ENCODE data around the gene RTP5.

The RTP5 gene

GRCh38 chr2:241885291-241885945, 15.9 kb downstream of the RTP5 start:
- WGBS = 92% methylated on average over 16 of the region's 16 CpGs
- Histone ChIP-seq H3K36me3 (ENCODE audit: insufficient read depth, low read length) (no peaks in the 10 kb centered on the region), H3K4me1 (ENCODE audit: insufficient read depth, low read length) (peaks cover 18% of the 10 kb centered on the region), H3K27ac (ENCODE audit: low read depth, low read length) (no peak overlapping the region), H3K9me3 (ENCODE audit: insufficient read depth, low read depth, low read length) (no peaks in the 10 kb centered on the region), H3K9ac (ENCODE audit: low read depth, low read length) (no peak overlapping the region), H3K27me3 (ENCODE audit: insufficient read depth, low read length) (no peaks in the 10 kb centered on the region), H3K4me3 (ENCODE audit: low read length) (no peak overlapping the region)

DNA sequence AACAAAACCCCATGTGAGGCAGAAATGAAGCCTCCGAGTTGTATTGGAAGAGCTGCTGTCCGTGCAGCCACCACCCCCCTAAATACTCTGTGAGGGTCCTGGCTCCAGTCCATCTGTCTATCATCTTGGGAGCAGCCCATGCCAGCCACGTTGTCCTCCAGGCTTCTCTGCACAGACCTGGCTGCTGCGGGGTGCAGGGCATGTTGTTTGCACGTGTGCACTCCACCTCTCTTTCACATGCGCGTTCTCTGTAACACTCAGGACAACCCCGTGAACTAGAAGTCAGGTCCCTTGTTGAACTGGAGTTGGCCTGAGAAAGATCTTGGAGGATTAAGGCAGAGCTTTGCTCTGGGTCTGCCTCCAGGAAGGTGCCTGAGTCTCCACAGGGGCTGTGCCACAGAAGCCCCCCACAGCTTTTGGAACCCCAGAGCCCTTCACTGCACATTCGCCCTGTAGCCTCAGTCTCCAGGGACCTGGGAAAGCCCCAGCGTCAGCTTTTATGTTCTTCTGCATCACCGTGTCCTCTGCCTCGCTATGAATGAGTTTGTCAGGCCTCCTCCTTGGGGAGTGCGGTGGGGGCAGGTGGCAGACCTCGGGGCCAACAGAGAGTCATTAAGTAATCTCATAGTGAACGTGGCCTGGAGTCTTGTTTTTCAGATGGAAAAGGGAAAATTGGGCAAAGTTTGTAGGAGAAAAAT, 16.6 kb downstream of the RTP5 start:
- no peaks in the 10 kb centered on the region for H3K9me3 ChIP-seq (ENCODE audit: insufficient read depth, low read depth, low read length)
- no peak overlapping the region for H3K27ac ChIP-seq (ENCODE audit: low read depth, low read length)
- no peak overlapping the region for H3K9ac ChIP-seq (ENCODE audit: low read depth, low read length)
- no peak overlapping the region for H3K4me3 ChIP-seq (ENCODE audit: low read length)
- 84% methylated on average over 15 of the region's 15 CpGs for WGBS
- H3K4me1 ChIP-seq (ENCODE audit: insufficient read depth, low read length) = peaks cover 16% of the 10 kb centered on the region
- no peaks in the 10 kb centered on the region for H3K36me3 ChIP-seq (ENCODE audit: insufficient read depth, low read length)
- no peaks in the 10 kb centered on the region for H3K27me3 ChIP-seq (ENCODE audit: insufficient read depth, low read length)

- peaks cover 16% of the 10 kb centered on the region for H3K4me1 ChIP-seq (ENCODE audit: insufficient read depth, low read length)
- no peak overlapping the region for H3K4me3 ChIP-seq (ENCODE audit: low read length)
- no peak overlapping the region for H3K27ac ChIP-seq (ENCODE audit: low read depth, low read length)
- WGBS = 88% methylated on average over 19 of the region's 19 CpGs
- H3K9me3 ChIP-seq (ENCODE audit: insufficient read depth, low read depth, low read length) = no peaks in the 10 kb centered on the region
- H3K27me3 ChIP-seq (ENCODE audit: insufficient read depth, low read length) = no peaks in the 10 kb centered on the region
- no peaks in the 10 kb centered on the region for H3K36me3 ChIP-seq (ENCODE audit: insufficient read depth, low read length)
- no peak overlapping the region for H3K9ac ChIP-seq (ENCODE audit: low read depth, low read length)
Observed at GRCh38 chr2:241886840-241887447, 17.4 kb downstream of the RTP5 start.

DNA sequence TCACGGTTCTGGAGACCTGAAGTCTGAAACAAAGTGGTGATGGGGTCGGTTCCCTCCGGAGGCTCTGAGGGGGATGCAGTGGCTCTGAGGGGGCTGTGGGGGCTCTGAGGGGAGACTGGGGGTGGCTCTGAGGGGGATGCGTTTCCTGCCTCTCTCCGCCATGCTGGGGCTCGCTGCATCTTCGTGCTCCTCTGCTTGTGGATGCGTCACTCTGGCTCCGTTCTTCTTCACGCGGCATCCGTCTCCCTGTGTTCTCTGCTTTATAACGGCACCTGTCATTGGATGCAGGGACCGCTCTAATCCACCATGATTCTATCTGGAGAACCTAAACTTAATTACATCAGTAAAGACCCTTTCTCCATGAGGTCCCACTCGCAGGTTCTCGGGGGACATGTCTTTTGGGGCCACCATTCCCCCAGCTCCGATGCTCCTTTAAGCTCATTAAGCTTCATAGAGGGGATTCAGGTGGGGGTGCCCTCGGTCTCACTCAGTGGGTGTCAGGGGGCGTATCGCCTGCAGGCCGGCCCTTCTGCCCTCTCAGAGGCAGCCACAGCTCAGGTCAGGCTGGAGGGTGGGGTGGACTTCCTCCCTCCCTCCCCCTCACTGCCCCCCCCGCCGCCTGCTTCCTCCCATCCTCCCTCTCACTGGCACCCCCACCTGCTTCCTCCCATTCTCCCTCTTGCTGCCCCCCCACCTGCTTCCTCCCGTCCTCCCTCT, 18.4 kb downstream of the RTP5 start:
- Histone ChIP-seq H3K36me3 (ENCODE audit: insufficient read depth, low read length) (no peaks in the 10 kb centered on the region), H3K27me3 (ENCODE audit: insufficient read depth, low read length) (no peaks in the 10 kb centered on the region), H3K9ac (ENCODE audit: low read depth, low read length) (no peak overlapping the region)

GRCh38 chr2:241888641-241889040, 19.1 kb downstream of the RTP5 start:
- Histone ChIP-seq H3K9me3 (ENCODE audit: insufficient read depth, low read depth, low read length) (no peaks in the 10 kb centered on the region), H3K27me3 (ENCODE audit: insufficient read depth, low read length) (no peaks in the 10 kb centered on the region)
- WGBS = 50% methylated on average over 5 of the region's 6 CpGs

More for the DNA sequence above, 18.4 kb downstream of the RTP5 start:
- Histone ChIP-seq H3K27ac (ENCODE audit: low read depth, low read length) (no peak overlapping the region), H3K4me1 (ENCODE audit: insufficient read depth, low read length) (peaks cover 7% of the 10 kb centered on the region), H3K9me3 (ENCODE audit: insufficient read depth, low read depth, low read length) (no peaks in the 10 kb centered on the region), H3K4me3 (ENCODE audit: low read length) (no peak overlapping the region)
- 71% methylated on average over 16 of the region's 24 CpGs for WGBS

GRCh38 chr2:241890524-241891235, 21.2 kb downstream of the RTP5 start:
- Histone ChIP-seq H3K4me1 (ENCODE audit: insufficient read depth, low read length) (0 out of 2 replicates have a peak, but pooled peaks cover 4% of the 10 kb centered on the region), H3K9me3 (ENCODE audit: insufficient read depth, low read depth, low read length) (no peaks in the 10 kb centered on the region), H3K27ac (ENCODE audit: low read depth, low read length) (no peak overlapping the region), H3K36me3 (ENCODE audit: insufficient read depth, low read length) (no peaks in the 10 kb centered on the region), H3K4me3 (ENCODE audit: low read length) (no peak overlapping the region), H3K27me3 (ENCODE audit: insufficient read depth, low read length) (no peaks in the 10 kb centered on the region), H3K9ac (ENCODE audit: low read depth, low read length) (no peak overlapping the region)
- WGBS = 71% methylated on average over 29 of the region's 29 CpGs

More at GRCh38 chr2:241888641-241889040, 19.1 kb downstream of the RTP5 start:
- Histone ChIP-seq H3K4me1 (ENCODE audit: insufficient read depth, low read length) (0 out of 2 replicates have a peak, but pooled peaks cover 4% of the 10 kb centered on the region), H3K36me3 (ENCODE audit: insufficient read depth, low read length) (no peaks in the 10 kb centered on the region), H3K9ac (ENCODE audit: low read depth, low read length) (no peak overlapping the region), H3K4me3 (ENCODE audit: low read length) (no peak overlapping the region), H3K27ac (ENCODE audit: low read depth, low read length) (no peak overlapping the region)

DNA sequence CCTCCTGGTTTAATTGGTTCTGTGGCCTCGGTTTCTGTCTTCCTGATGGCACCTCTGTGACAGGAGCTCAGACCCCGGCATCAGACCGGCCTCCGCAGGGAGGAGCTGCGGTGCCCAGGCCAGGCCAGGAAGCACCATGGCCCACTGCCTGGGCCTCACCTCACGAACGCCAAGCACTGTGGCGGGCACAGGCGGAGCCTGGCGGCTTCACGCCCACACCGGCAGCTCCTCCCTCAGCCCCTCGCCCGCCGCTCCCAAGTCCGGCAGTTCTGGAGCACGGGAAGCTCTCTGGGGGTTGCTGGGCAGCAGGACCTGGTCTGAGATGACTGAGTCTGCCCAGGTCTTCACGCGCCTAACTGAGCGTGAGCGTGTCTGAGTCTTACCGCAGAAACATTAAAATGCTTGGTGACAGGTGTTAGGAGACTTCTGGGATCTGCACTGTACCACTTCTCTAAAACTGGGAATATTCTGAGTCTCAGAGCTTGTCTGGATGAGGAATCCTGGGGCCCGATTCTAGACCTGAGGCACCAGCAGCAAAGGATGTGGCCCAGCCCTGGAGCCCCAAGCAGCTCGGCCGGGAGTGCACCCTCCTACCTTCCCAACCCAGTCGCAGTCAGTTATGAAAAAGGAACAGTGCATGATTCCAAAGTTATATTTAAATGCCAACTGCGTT, 21.9 kb downstream of the RTP5 start:
- Histone ChIP-seq H3K9ac (ENCODE audit: low read depth, low read length) (no peak overlapping the region), H3K36me3 (ENCODE audit: insufficient read depth, low read length) (no peaks in the 10 kb centered on the region), H3K4me3 (ENCODE audit: low read length) (no peak overlapping the region), H3K27ac (ENCODE audit: low read depth, low read length) (no peak overlapping the region), H3K27me3 (ENCODE audit: insufficient read depth, low read length) (no peaks in the 10 kb centered on the region), H3K4me1 (ENCODE audit: insufficient read depth, low read length) (0 out of 2 replicates have a peak, but pooled peaks cover 4% of the 10 kb centered on the region), H3K9me3 (ENCODE audit: insufficient read depth, low read depth, low read length) (no peaks in the 10 kb centered on the region)
- 90% methylated on average over 27 of the region's 27 CpGs for WGBS

GRCh38 chr2:241891988-241892298, 22.4 kb downstream of the RTP5 start:
- H3K27ac ChIP-seq (ENCODE audit: low read depth, low read length) = no peak overlapping the region
- no peak overlapping the region for H3K4me3 ChIP-seq (ENCODE audit: low read length)
- no peaks in the 10 kb centered on the region for H3K9me3 ChIP-seq (ENCODE audit: insufficient read depth, low read depth, low read length)
- H3K4me1 ChIP-seq (ENCODE audit: insufficient read depth, low read length) = 0 out of 2 replicates have a peak, but pooled peaks cover 4% of the 10 kb centered on the region
- H3K27me3 ChIP-seq (ENCODE audit: insufficient read depth, low read length) = no peaks in the 10 kb centered on the region
- 91% methylated on average over 3 of the region's 3 CpGs for WGBS
- H3K36me3 ChIP-seq (ENCODE audit: insufficient read depth, low read length) = no peaks in the 10 kb centered on the region
- no peak overlapping the region for H3K9ac ChIP-seq (ENCODE audit: low read depth, low read length)

DNA sequence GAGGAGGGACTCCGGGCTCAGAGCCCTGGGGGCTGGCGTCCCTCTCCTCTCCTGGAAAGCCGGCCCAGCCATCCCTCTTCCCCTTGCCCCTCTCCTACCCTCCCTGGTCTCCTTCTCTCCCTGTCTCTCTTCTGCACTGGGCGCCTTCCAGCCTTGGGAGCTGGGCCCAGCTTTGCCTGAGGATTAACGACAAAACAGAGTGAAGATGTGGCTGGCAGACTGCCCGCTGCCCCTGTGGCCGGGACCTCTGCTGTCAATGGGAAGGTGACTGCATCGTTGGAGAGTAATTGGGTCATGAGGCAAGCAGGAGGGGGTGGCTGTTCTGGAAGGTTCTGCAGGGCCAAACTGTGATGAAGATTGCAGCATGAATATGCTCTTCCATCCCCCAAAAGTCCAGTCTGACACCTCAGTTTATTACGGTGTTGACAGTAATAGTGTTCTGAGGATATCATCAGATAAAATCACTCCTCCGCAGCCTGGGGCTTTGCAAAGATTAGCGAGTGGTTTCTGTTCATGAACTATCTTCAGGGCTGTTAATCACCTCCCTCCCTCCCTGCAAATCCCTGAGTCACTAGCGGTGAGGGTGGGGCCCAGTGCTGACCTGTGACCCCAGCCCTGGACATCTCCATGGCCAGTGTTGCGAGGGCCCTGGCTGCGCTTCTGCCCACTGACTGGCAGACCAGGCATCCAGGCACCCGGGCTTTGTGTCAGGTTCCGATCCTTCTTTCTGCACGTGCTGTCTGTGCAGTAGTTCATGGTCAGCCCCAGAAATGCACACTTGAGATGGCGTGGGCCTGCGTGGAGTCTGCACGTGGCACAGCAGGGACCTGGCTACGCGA, 23.0 kb downstream of the RTP5 start:
- H3K27me3 ChIP-seq (ENCODE audit: insufficient read depth, low read length) = no peaks in the 10 kb centered on the region
- H3K4me1 ChIP-seq (ENCODE audit: insufficient read depth, low read length) = 0 out of 2 replicates have a peak, but pooled peaks cover 4% of the 10 kb centered on the region
- no peak overlapping the region for H3K27ac ChIP-seq (ENCODE audit: low read depth, low read length)
- H3K36me3 ChIP-seq (ENCODE audit: insufficient read depth, low read length) = no peaks in the 10 kb centered on the region
- H3K4me3 ChIP-seq (ENCODE audit: low read length) = no peak overlapping the region
- no peak overlapping the region for H3K9ac ChIP-seq (ENCODE audit: low read depth, low read length)
- no peaks in the 10 kb centered on the region for H3K9me3 ChIP-seq (ENCODE audit: insufficient read depth, low read depth, low read length)
- WGBS = 89% methylated on average over 22 of the region's 22 CpGs

GRCh38 chr2:241893265-241893664, 23.7 kb downstream of the RTP5 start:
- H3K9me3 ChIP-seq (ENCODE audit: insufficient read depth, low read depth, low read length) = no peaks in the 10 kb centered on the region
- H3K9ac ChIP-seq (ENCODE audit: low read depth, low read length) = no peak overlapping the region
- no peaks in the 10 kb centered on the region for H3K36me3 ChIP-seq (ENCODE audit: insufficient read depth, low read length)
- H3K4me3 ChIP-seq (ENCODE audit: low read length) = no peak overlapping the region
- no peaks in the 10 kb centered on the region for H3K27me3 ChIP-seq (ENCODE audit: insufficient read depth, low read length)
- H3K27ac ChIP-seq (ENCODE audit: low read depth, low read length) = no peak overlapping the region
- 0 out of 2 replicates have a peak, but pooled peaks cover 4% of the 10 kb centered on the region for H3K4me1 ChIP-seq (ENCODE audit: insufficient read depth, low read length)
- WGBS = 89% methylated on average over 16 of the region's 16 CpGs
